GM21423 (cell line): ENCODE results near the gene LRRC42.

Experiments used
- ATAC-seq: cut with Tn5 transposase; IDR thresholded peaks from one replicate; pipeline ENCODE4 v1.9.1; 2021; ENCODE audit warnings: mild to moderate bottlenecking, moderate library complexity; ENCODE audit not compliant: unreplicated experiment

The LRRC42 gene

GRCh38 chr1:53938136-53938830, 7.9 kb upstream of the LRRC42 start:
- no peak for ATAC-seq

- no peak for ATAC-seq
Measured at GRCh38 chr1:53942127-53942957, 3.8 kb upstream of the LRRC42 start.

- ATAC-seq = no peak
Measured at GRCh38 chr1:53943090-53943489, 3.1 kb upstream of the LRRC42 start.

- ATAC-seq = no peak
Measured at GRCh38 chr1:53943490-53944043, 2.6 kb upstream of the LRRC42 start.

GRCh38 chr1:53944469-53945182, 1.5 kb upstream of the LRRC42 start:
- no peak for ATAC-seq

GRCh38 chr1:53945183-53945432, 1.0 kb upstream of the LRRC42 start:
- ATAC-seq = no peak

GRCh38 chr1:53945433-53946251, 508 bp upstream of the LRRC42 start, which contains the start of gene IFT25:
Gene IFT25 (minus strand): TSS chr1:53945699. CDS start chr1:53940082, 5,617 bp downstream.
- peak; percentile 66 for ATAC-seq

GRCh38 chr1:53947172-53947907, 1.2 kb downstream of the LRRC42 start:
- no peak for ATAC-seq

- ATAC-seq = no peak
Measured at GRCh38 chr1:53948291-53948690, 2.1 kb downstream of the LRRC42 start.

- no peak for ATAC-seq
Measured at GRCh38 chr1:53949023-53949990, 3.2 kb downstream of the LRRC42 start.

- ATAC-seq = no peak
Measured at GRCh38 chr1:53951697-53952096, 5.5 kb downstream of the LRRC42 start.

- no peak for ATAC-seq
Measured at GRCh38 chr1:53954128-53954527, 8.0 kb downstream of the LRRC42 start.

- no peak for ATAC-seq
Measured at GRCh38 chr1:53956308-53957168, 10.4 kb downstream of the LRRC42 start.

GRCh38 chr1:53957194-53957818, 11.2 kb downstream of the LRRC42 start:
- no peak for ATAC-seq

- no peak for ATAC-seq
Measured at GRCh38 chr1:53959664-53960250, 13.6 kb downstream of the LRRC42 start.

- ATAC-seq = no peak
Measured at GRCh38 chr1:53962395-53962794, 16.2 kb downstream of the LRRC42 start.

GRCh38 chr1:53963460-53963859, 17.3 kb downstream of the LRRC42 start:
- ATAC-seq = no peak
